ENCODE results near the gene CCDC77.

Gene CCDC77

DNA sequence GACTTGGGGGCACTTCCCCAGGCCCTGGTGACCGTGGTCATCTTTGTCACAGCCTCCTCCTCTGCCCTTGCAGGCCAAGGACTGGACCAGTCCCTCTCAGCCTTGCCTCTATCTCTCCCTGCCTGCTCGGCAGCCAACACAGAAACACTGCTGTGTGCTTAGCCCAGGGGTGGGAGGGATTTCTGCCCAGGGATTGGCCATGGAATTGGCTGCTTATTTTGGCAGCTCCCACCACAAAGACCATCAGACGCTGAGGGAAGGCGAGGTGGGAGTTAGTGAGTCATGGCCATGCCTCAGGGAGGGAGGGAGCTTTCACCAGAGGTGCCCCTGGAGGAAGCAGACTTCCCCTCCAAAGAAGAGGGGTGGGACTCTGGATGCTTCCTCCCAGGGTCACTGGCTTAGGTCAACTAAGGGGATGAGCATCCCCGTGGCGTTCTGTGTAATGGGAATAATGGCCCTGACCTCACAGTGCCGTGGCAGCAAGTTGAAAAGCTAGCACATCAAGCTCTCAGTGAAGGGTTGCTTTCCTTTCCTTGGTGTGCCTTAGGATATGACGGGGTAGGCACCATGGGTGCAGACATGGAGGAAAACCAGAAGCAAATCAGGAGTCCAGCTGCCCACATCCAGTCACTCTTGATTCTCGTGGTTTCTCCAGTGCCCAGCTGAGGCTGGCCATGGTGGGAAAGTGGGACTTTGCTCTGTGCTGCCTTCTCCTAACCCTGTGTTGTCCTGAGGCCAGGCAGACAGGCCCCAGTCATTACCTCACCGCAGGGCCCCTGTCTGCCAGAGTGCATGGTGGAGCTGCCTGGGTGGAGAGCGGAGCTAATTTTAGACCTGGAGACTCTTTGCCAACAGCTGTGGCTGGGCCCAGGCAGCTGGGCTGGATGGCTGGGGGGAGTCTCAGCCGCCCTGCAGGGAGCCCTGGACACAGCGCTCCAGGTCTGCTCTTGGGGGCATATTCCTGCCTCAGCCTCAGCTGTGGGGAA is 79.7 kb downstream of the CCDC77 start:
- DNase-seq (ENCODE audit: low read depth), result no peak

- DNase-seq (ENCODE audit: low read depth), result no peak
These were observed 80.6 kb downstream of the CCDC77 start for GRCh38 chr12:482061-482460.

GRCh38 chr12:484096-484495 is 82.7 kb downstream of the CCDC77 start:
- no peak for DNase-seq (ENCODE audit: low read depth)

DNA sequence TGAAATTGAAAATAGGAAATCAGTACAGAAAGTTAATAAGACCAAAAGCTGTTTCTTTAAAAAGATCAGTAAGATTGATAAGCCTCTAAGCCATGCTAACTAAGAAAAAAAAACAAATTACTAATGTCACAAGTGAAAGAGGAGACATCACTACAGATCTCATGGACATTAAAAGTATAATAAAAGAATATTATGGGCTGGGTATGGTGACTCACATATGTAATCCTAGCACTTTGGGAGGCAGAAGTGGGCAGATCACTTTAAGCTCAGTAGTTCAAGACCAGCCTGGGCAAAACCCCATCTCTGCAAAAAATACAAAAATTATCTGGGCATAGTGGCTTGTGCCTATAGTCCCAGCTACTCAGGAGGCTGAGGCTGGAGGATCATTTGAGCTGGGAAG is 88.8 kb downstream of the CCDC77 start:
- no peak for DNase-seq (ENCODE audit: low read depth)

All from stimulated activated CD8-positive, alpha-beta memory T cell treated with anti-CD3 and anti-CD28 coated beads, Interleukin-12 subunit alpha, Interleukin-12 subunit beta, amount 100 ng/mL, for 1 hour (primary cell).